Neural progenitor cell (in vitro differentiated cells): ENCODE results near the gene C9orf78. TPM values are rescaled to one million over a fixed set of nuclear protein-coding genes. Genes with fewer than 3 reads are reported as not detected.
"Not testable (repeated sequence)": the region's sequence is repeated elsewhere in the genome, so short reads cannot be mapped to it uniquely, and the experiment has no call there.

Experiments used
- DNase-seq: peaks from one replicate; pipeline ENCODE4 v3.0.0-alpha.2; 2016; ENCODE audit warnings: low spot score
- H2AFZ ChIP-seq: fragments of 200-600 bp; sonication (generic); replicated peaks from 2 replicates; pipeline ENCODE4 v1.6.1; 2016; ENCODE audit warnings: antibody characterized with exemption
- H3F3A ChIP-seq: fragments of 200-600 bp; sonication (generic); 2 replicates; pipeline ENCODE4 v1.6.1; 2016; ENCODE audit warnings: antibody characterized with exemption, low read depth
- H3K27ac ChIP-seq: fragments of 200-600 bp; sonication (generic); 2 replicates; pipeline ENCODE4 v1.5.1; 2016; ENCODE audit warnings: mild to moderate bottlenecking
- H3K27me3 ChIP-seq: fragments of 200-600 bp; sonication (generic); 2 replicates; pipeline ENCODE4 v1.6.1; 2016; ENCODE audit warnings: mild to moderate bottlenecking, moderate library complexity
- H3K36me3 ChIP-seq: fragments of 200-600 bp; sonication (generic); 2 replicates; pipeline ENCODE4 v1.5.1; 2016
- H3K4me1 ChIP-seq: fragments of 200-600 bp; sonication (generic); 2 replicates; pipeline ENCODE4 v1.6.1; 2016; ENCODE audit warnings: mixed run types
- H3K4me2 ChIP-seq: fragments of 200-600 bp; sonication (generic); 2 replicates; pipeline ENCODE4 v1.6.1; 2016
- H3K4me3 ChIP-seq: fragments of 200-600 bp; sonication (generic); 2 replicates; pipeline ENCODE4 v1.5.1; 2016
- H3K79me2 ChIP-seq: fragments of 200-600 bp; sonication (generic); 2 replicates; pipeline ENCODE4 v1.6.1; 2016; ENCODE audit warnings: low read depth
- H3K9ac ChIP-seq: fragments of 200-600 bp; sonication (generic); 2 replicates; pipeline ENCODE4 v1.6.1; 2016
- H3K9me3 ChIP-seq: fragments of 200-600 bp; sonication (generic); 2 replicates; pipeline ENCODE4 v1.5.1; 2016; ENCODE audit warnings: low read depth
- H4K20me1 ChIP-seq: fragments of 200-600 bp; sonication (generic); 2 replicates; pipeline ENCODE4 v1.6.1; 2016; ENCODE audit warnings: low read depth
- H3K27ac Mint-ChIP-seq: 3 replicates; pipeline ENCODE4 v1.8.0; 2021; ENCODE audit warnings: mixed read lengths
- H3K27me3 Mint-ChIP-seq: 2 replicates; pipeline ENCODE4 v1.8.0; 2022; ENCODE audit warnings: low read depth, mild to moderate bottlenecking, inconsistent platforms, moderate library complexity, mixed read lengths; ENCODE audit not compliant: insufficient read depth
- H3K36me3 Mint-ChIP-seq: 3 replicates; pipeline ENCODE4 v1.8.0; 2021; ENCODE audit warnings: mixed read lengths
- H3K4me1 Mint-ChIP-seq: 3 replicates; pipeline ENCODE4 v1.8.0; 2021; ENCODE audit warnings: mixed read lengths
- H3K4me3 Mint-ChIP-seq: 3 replicates; pipeline ENCODE4 v1.8.0; 2021; ENCODE audit warnings: mild to moderate bottlenecking, moderate library complexity, mixed read lengths
- H3K9me3 Mint-ChIP-seq: 3 replicates; pipeline ENCODE4 v1.8.0; 2020; ENCODE audit warnings: mixed read lengths
- EZH2 ChIP-seq: fragments of 200-600 bp; sonication (generic); IDR thresholded peaks from 2 replicates; pipeline ENCODE4 v1.6.1; 2017; ENCODE audit warnings: antibody characterized with exemption, mild to moderate bottlenecking, moderate library complexity
- EZH2phosphoT487 ChIP-seq: fragments of 200-600 bp; sonication (generic); IDR thresholded peaks from 2 replicates; pipeline ENCODE4 v1.6.1; 2017; ENCODE audit warnings: antibody characterized with exemption
- total RNA-seq: library from RNA; depleted of rRNA; stranded (reverse); fragments of >200 nt; gene quantifications from 2 replicates; pipeline ENCODE4 v1.2.3, GENCODE V29; 2015; ENCODE audit warnings: low replicate concordance
- TF ChIP-seq, protein P1 (sequence below): fragments of 200-600 bp; sonication (generic); IDR thresholded peaks from 2 replicates; pipeline ENCODE4 v1.5.1; 2017; ENCODE audit warnings: antibody characterized with exemption, mild to moderate bottlenecking

The C9orf78 gene
- total RNA-seq, 1 donor from 2014 or later, result 42.2 TPM

DNA sequence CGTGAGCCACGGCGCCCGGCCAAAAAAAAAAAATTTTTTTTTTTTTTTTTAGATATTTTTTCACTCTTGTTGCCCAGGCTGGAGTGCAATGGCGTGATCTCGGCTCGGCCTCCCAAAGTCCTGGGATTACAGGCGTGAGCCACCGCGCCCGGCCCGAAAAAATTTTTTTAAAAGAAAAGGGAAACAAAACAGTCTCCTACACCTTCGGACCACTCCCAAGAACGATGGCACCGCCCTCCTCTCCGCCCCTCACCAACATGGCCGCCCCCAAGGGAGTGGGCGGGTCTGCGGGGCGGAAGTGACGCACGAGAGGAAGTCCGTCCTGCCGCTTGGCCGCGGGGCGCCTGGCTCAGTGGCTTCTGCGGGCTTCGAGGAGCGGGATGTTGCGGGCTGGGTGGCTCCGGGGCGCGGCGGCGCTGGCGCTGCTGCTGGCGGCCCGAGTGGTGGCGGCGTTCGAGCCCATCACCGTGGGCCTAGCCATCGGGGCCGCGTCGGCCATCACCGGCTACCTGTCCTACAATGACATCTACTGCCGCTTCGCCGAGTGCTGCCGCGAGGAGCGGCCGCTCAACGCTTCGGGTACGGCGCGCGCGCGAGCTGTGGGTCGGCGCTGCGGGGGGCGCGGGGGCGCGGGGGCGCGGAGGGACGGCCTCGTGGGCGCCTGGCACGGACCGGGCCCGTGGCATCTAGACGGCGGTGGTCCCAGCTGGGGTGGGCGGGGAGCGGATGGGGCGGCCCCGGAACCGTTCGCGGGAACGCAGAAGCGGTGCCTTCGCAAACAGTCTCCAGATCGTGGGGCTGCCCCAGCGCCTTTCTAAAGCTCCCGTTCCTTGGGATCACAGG, 32.0 kb downstream of the C9orf78 start, which contains the start of gene TOR1B:
TSS of gene TOR1B (plus strand) at position 352 of the 843 bp plus-strand sequence. CDS start at position 381, 29 bp downstream.
- H3K79me2 ChIP-seq, result peaks cover 9% of the 10 kb centered on the region
- Mint-ChIP-seq H3K4me3 (peak within 1 kb of the TSS; percentile 86), H3K36me3 (peaks cover 14% of the 10 kb centered on the region), H3K4me1 (peaks cover 12% of the 10 kb centered on the region), H3K27ac (no peak within 1 kb of the TSS), H3K9me3 (no peaks in the 10 kb centered on the region), H3K27me3 (no peaks in the 10 kb centered on the region)
- H3K9ac ChIP-seq, result peak within 1 kb of the TSS; percentile 0
- peak; percentile 96 for DNase-seq
- no peak within 1 kb of the TSS for H3K27ac ChIP-seq
- H3K27me3 ChIP-seq, result no peaks in the 10 kb centered on the region
- H4K20me1 ChIP-seq, result peaks cover 6% of the 10 kb centered on the region
- H3K9me3 ChIP-seq, result no peaks in the 10 kb centered on the region
- peak within 1 kb of the TSS; percentile 64 for H2AFZ ChIP-seq
- H3K4me3 ChIP-seq, result peak within 1 kb of the TSS; percentile 79
- H3K36me3 ChIP-seq, result no peaks in the 10 kb centered on the region
- H3K4me1 ChIP-seq, result peaks cover 6% of the 10 kb centered on the region
- peak; percentile 48 for TF ChIP-seq EZH2
- TF ChIP-seq, protein P1, sequence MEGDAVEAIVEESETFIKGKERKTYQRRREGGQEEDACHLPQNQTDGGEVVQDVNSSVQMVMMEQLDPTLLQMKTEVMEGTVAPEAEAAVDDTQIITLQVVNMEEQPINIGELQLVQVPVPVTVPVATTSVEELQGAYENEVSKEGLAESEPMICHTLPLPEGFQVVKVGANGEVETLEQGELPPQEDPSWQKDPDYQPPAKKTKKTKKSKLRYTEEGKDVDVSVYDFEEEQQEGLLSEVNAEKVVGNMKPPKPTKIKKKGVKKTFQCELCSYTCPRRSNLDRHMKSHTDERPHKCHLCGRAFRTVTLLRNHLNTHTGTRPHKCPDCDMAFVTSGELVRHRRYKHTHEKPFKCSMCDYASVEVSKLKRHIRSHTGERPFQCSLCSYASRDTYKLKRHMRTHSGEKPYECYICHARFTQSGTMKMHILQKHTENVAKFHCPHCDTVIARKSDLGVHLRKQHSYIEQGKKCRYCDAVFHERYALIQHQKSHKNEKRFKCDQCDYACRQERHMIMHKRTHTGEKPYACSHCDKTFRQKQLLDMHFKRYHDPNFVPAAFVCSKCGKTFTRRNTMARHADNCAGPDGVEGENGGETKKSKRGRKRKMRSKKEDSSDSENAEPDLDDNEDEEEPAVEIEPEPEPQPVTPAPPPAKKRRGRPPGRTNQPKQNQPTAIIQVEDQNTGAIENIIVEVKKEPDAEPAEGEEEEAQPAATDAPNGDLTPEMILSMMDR, result no peak
- H3K4me2 ChIP-seq, result peak within 1 kb of the TSS; percentile 88
- peaks cover 12% of the 10 kb centered on the region for H3F3A ChIP-seq

DNA sequence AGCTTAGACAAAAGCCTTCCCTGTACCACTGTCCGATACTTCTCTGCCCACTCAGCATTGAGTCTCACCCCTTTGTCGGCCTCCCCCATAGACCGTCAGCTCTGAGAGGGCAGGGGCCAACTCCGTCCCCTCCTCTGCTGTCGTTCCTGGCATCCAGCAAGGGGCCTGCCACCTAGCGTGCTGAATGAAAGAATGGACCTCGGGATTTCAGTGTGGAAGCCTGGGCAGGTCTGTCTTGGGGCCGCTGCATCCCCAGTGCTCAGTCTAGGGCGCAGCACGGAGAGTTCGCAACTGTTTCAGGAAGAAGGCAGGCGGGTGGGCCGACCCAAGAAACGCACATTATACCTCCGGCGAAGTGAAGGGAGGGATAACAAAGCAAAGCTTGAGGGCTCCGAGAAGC, 33.6 kb downstream of the C9orf78 start:
- peak; percentile 21 for DNase-seq
- Mint-ChIP-seq H3K4me1 (peaks cover 12% of the 10 kb centered on the region), H3K4me3 (peak overlapping the region; percentile 46), H3K36me3 (peaks cover 9% of the 10 kb centered on the region), H3K27ac (no peak overlapping the region), H3K9me3 (no peaks in the 10 kb centered on the region), H3K27me3 (peaks cover under 1% of the 10 kb centered on the region)
- H3F3A ChIP-seq, result peaks cover 12% of the 10 kb centered on the region
- H3K4me1 ChIP-seq, result peaks cover 6% of the 10 kb centered on the region
- no peak overlapping the region for H2AFZ ChIP-seq
- no peaks in the 10 kb centered on the region for H3K27me3 ChIP-seq
- no peaks in the 10 kb centered on the region for H3K36me3 ChIP-seq
- H3K4me2 ChIP-seq, result no peak overlapping the region
- peaks cover 6% of the 10 kb centered on the region for H4K20me1 ChIP-seq
- no peak overlapping the region for H3K27ac ChIP-seq
- no peaks in the 10 kb centered on the region for H3K9me3 ChIP-seq
- peaks cover 9% of the 10 kb centered on the region for H3K79me2 ChIP-seq
- no peak overlapping the region for H3K9ac ChIP-seq
- TF ChIP-seq, protein P1, result no peak
- TF ChIP-seq EZH2phosphoT487, result no peak
- TF ChIP-seq EZH2, result no peak
- no peak overlapping the region for H3K4me3 ChIP-seq

DNA sequence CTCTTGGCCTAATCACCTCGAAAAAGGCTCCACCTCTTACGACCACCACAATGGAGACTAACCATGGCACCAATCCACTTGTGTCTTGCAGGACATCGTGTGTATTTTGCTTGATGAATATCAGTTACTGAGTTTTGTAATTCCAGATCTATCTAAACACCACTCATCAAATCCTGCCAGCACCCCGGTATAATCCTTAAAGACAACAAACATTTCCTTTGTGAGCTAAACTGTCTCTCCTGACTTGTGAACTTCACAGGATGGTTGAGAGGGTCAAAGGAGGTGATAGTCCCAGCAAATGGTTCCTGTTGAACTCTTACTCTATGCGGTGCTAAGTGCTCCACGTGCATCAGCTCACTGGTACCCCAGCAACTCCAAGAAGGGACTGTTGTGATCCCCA, 36.1 kb downstream of the C9orf78 start:
- Histone ChIP-seq H3K4me2 (no peak overlapping the region), H3K36me3 (no peaks in the 10 kb centered on the region), H3K9ac (no peak overlapping the region), H3K27ac (no peak overlapping the region), H2AFZ (no peak overlapping the region), H4K20me1 (peaks cover 4% of the 10 kb centered on the region), H3K4me1 (peaks cover 2% of the 10 kb centered on the region), H3K9me3 (no peaks in the 10 kb centered on the region), H3K4me3 (no peak overlapping the region), H3K79me2 (peaks cover 3% of the 10 kb centered on the region), H3K27me3 (no peaks in the 10 kb centered on the region), H3F3A (peaks cover 12% of the 10 kb centered on the region)
- H3K36me3 Mint-ChIP-seq, result peaks cover 1% of the 10 kb centered on the region
- H3K4me3 Mint-ChIP-seq, result no peak overlapping the region
- H3K9me3 Mint-ChIP-seq, result no peaks in the 10 kb centered on the region
- TF ChIP-seq EZH2phosphoT487 (no peak), EZH2 (no peak)
- TF ChIP-seq, protein P1, result no peak
- peaks cover 2% of the 10 kb centered on the region for H3K4me1 Mint-ChIP-seq
- H3K27ac Mint-ChIP-seq, result no peak overlapping the region
- H3K27me3 Mint-ChIP-seq, result peaks cover 6% of the 10 kb centered on the region
- no peak for DNase-seq

DNA sequence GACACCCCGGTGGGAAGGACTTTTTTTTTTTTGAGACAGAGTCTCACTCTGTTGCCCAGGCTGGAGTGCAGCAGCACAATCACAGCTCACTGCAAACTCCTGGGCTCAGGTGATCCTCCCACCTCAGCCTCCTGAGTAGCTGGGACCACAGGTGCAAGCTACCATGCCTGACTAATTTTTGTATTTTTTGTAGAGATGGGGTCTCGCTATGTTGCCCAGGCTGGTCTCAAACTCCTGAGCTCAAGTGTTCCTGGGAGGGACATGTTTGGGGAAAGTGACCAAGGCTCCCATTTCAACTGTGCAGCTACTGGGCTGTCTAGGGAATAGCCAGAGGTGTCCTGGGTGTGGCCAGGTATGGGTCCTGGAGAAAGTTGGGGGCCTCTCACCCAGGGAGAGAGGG, 39.0 kb downstream of the C9orf78 start:
- not testable (repeated sequence) for H3K36me3 Mint-ChIP-seq, H3K27ac ChIP-seq, H4K20me1 ChIP-seq, DNase-seq, H3K9me3 ChIP-seq, H3K36me3 ChIP-seq, H3K4me3 Mint-ChIP-seq, H3K79me2 ChIP-seq, H3K27me3 Mint-ChIP-seq, H3K27me3 ChIP-seq, H3K4me1 Mint-ChIP-seq, H3K9me3 Mint-ChIP-seq, H3K27ac Mint-ChIP-seq, H3F3A ChIP-seq, H3K9ac ChIP-seq, H3K4me3 ChIP-seq, H3K4me2 ChIP-seq, H2AFZ ChIP-seq, H3K4me1 ChIP-seq
